ENCODE measurements around the gene MRPL43.

DNA sequence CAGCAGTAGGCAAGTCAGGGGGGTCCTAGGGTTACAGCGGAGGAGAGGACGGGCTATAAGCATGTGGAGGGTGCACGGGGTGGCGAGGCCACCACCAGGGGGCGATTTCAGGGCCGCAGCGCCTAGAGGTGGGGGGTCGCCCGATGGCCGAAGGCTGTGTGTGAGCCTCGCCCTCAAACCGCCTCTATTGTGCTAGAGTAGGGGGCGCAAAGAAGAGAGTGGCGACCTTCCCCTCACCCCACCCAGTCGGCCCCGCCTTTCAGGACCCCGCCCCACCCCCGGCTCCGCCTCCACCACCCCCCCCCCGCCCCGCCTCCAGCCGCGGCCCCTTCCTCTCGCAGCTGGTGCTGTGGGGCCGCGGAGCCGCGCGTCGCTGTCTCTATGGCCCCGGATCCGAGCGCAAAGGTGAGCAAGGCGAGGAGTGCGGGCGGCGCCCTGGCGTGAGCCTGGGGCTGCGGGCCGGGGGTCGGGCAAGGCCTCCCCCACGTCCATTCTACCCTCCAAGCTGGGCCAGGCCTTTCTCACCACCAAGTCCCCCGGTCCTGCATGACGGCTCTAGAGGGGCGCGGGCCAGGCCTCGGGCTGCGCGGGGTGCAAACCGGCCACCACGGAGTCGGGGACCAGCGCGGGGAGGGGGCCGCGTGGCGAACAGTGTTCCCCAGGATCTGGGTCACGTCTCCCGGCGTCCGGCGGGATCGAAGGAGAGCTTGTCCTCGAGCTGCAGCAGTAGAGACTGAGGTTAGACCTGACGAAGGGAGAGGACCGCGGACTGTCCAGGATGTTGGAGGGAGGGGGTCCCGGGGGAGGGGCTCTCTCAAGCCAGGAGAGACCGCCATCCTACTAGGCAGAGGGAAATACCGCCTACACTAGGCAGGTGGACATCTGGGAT, 17.9 kb downstream of the MRPL43 start, which contains the start of gene SEMA4G:
- TF ChIP-seq, protein P1, sequence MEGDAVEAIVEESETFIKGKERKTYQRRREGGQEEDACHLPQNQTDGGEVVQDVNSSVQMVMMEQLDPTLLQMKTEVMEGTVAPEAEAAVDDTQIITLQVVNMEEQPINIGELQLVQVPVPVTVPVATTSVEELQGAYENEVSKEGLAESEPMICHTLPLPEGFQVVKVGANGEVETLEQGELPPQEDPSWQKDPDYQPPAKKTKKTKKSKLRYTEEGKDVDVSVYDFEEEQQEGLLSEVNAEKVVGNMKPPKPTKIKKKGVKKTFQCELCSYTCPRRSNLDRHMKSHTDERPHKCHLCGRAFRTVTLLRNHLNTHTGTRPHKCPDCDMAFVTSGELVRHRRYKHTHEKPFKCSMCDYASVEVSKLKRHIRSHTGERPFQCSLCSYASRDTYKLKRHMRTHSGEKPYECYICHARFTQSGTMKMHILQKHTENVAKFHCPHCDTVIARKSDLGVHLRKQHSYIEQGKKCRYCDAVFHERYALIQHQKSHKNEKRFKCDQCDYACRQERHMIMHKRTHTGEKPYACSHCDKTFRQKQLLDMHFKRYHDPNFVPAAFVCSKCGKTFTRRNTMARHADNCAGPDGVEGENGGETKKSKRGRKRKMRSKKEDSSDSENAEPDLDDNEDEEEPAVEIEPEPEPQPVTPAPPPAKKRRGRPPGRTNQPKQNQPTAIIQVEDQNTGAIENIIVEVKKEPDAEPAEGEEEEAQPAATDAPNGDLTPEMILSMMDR (IDR thresholded peaks at IDR 0.05; ENCODE audit: low read depth, low read length, missing input control), result peak; percentile 41
- peak in 1 of 2 donors; percentile 23 for TF ChIP-seq RAD21 (IDR thresholded peaks at IDR 0.05)
- TF ChIP-seq ATF3 (IDR thresholded peaks at IDR 0.05), result no peak
- no peak for TF ChIP-seq HNF4A (conservative IDR thresholded peaks at IDR 0.05)
- TF ChIP-seq JUND (IDR thresholded peaks at IDR 0.05), result no peak
- no peak for TF ChIP-seq TAF1 (conservative IDR thresholded peaks at IDR 0.05)
- no peak for TF ChIP-seq RXRA (IDR thresholded peaks at IDR 0.05)
- TF ChIP-seq YY1 (IDR thresholded peaks at IDR 0.05), result no peak
- TF ChIP-seq GABPA (IDR thresholded peaks at IDR 0.05 in 1 of 2, conservative IDR thresholded peaks at IDR 0.05 in 1 of 2), result no peak
- TF ChIP-seq, protein P2, sequence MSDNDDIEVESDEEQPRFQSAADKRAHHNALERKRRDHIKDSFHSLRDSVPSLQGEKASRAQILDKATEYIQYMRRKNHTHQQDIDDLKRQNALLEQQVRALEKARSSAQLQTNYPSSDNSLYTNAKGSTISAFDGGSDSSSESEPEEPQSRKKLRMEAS (IDR thresholded peaks at IDR 0.05), result no peak
